Right ventricle myocardium inferior (tissue), 1 donor: ENCODE measurements around the gene WDR91. TPM values are rescaled to one million over a fixed set of nuclear protein-coding genes. Genes with fewer than 3 reads are reported as not detected.

Experiments
- ATAC-seq: fragments of 200-7000 bp; cut with Tn5 transposase; one replicate; pipeline ENCODE4 v1.9.1; 2020; ENCODE audit warnings: mild to moderate bottlenecking, moderate library complexity
- DNase-seq: peaks from one replicate; pipeline ENCODE4 v3.0.0; 2021; ENCODE audit errors: missing footprints
- intact Hi-C: fragments of 100-400 bp; cut with DNase I; formaldehyde crosslinking; loops from one replicate; pipeline ENCODE4 v1.11.0; 2022
- total RNA-seq: library from RNA; stranded (reverse); fragmentation: NEBNext Ultra II Directional; extraction: Animal tissue kit (Norgen Biotek cat#: 25700); gene quantifications from one replicate; pipeline ENCODE4 v1.2.1, GENCODE V29; 2021
- donor health status: DM: no; HTN: yes; CAD: no; lungs with severe emphysema.

The WDR91 gene
- total RNA-seq, 1 donor from 2014 or later = 3.8 TPM

GRCh38 chr7:135205850-135206249 is 5.5 kb downstream of the WDR91 start:
- intact Hi-C loops = no loop called here
- DNase-seq (no peak), ATAC-seq (no peak)

GRCh38 chr7:135204876-135205275 is 6.5 kb downstream of the WDR91 start:
- intact Hi-C loops = no loop called here
- DNase-seq (no peak), ATAC-seq (no peak)

- ATAC-seq = no peak
- intact Hi-C loops = no loop called here
These were observed 7.0 kb downstream of the WDR91 start for GRCh38 chr7:135204341-135204749.

GRCh38 chr7:135201350-135201749 is 10.0 kb downstream of the WDR91 start:
- DNase-seq = no peak
- intact Hi-C loops = no loop called here
- no peak for ATAC-seq

More at GRCh38 chr7:135204341-135204749, 7.0 kb downstream of the WDR91 start:
- DNase-seq = no peak

- intact Hi-C loops = no loop called here
- DNase-seq (no peak), ATAC-seq (no peak)
These were observed 10.4 kb downstream of the WDR91 start for GRCh38 chr7:135200821-135201331.

GRCh38 chr7:135199439-135199838 is 11.9 kb downstream of the WDR91 start:
- DNase-seq = no peak
- ATAC-seq = no peak
- intact Hi-C loops = no loop called here

- DNase-seq (no peak), ATAC-seq (no peak)
- intact Hi-C loops = no loop called here
These were observed 13.2 kb downstream of the WDR91 start for GRCh38 chr7:135197906-135198655.

GRCh38 chr7:135197343-135197742 is 14.0 kb downstream of the WDR91 start:
- intact Hi-C loops = no loop called here
- ATAC-seq = no peak
- DNase-seq = no peak

GRCh38 chr7:135195968-135196629 is 15.2 kb downstream of the WDR91 start:
- ATAC-seq (no peak), DNase-seq (no peak)
- intact Hi-C loops = no loop called here

GRCh38 chr7:135195156-135195555 is 16.2 kb downstream of the WDR91 start:
- intact Hi-C loops = no loop called here
- ATAC-seq (no peak), DNase-seq (no peak)

GRCh38 chr7:135194494-135195095 is 16.7 kb downstream of the WDR91 start:
- ATAC-seq (no peak), DNase-seq (peak; percentile 60)
- intact Hi-C loops = no loop called here

GRCh38 chr7:135193615-135194081 is 17.7 kb downstream of the WDR91 start:
- intact Hi-C loops = no loop called here
- no peak for DNase-seq
- no peak for ATAC-seq

- intact Hi-C loops = no loop called here
- no peak for ATAC-seq
- DNase-seq = peak; percentile 44
These were observed 18.3 kb downstream of the WDR91 start for GRCh38 chr7:135192914-135193536.

GRCh38 chr7:135190703-135191102 is 20.6 kb downstream of the WDR91 start:
- DNase-seq = no peak
- intact Hi-C loops = no loop called here
- no peak for ATAC-seq

GRCh38 chr7:135189961-135190360 is 21.4 kb downstream of the WDR91 start:
- DNase-seq = no peak
- ATAC-seq = no peak
- intact Hi-C loops = no loop called here

- DNase-seq (no peak), ATAC-seq (peak; percentile 74)
- intact Hi-C loops = no loop called here
These were observed 22.1 kb downstream of the WDR91 start for GRCh38 chr7:135189221-135189662.

- DNase-seq (peak; percentile 68), ATAC-seq (no peak)
- intact Hi-C loops = no loop called here
These were observed 22.9 kb downstream of the WDR91 start for GRCh38 chr7:135188298-135188984.

GRCh38 chr7:135186841-135187253 is 24.5 kb downstream of the WDR91 start:
- intact Hi-C loops = no loop called here
- ATAC-seq = no peak
- peak; percentile 55 for DNase-seq

- DNase-seq = no peak
- ATAC-seq = no peak
- intact Hi-C loops = no loop called here
These were observed 25.1 kb downstream of the WDR91 start for GRCh38 chr7:135186261-135186540.
